CD4-positive, alpha-beta T cell treated with Interleukin-17A for 4 hours (primary cell): ENCODE measurements around the gene KRTAP19-6.
"Not testable (repeated sequence)": the region's sequence is repeated elsewhere in the genome, so short reads cannot be mapped to it uniquely, and the experiment has no call there.

Experiments
- DNase-seq: peaks from one replicate; pipeline ENCODE4 v3.0.0-alpha.2; 2020; ENCODE audit warnings: mixed read lengths

KRTAP19-6 gene, protein sequence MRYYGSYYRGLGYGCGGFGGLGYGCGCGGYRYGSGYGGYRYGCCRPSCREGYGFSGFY

GRCh38 chr21:30541764-30542163 lies at the start of gene KRTAP19-6:
TSS of gene KRTAP19-6 (minus strand) at chr21:30541864. CDS start at chr21:30541833, 31 bp downstream.
- no peak for DNase-seq

GRCh38 chr21:30590297-30590696 lies 48.6 kb upstream of the KRTAP19-6 start, which contains the start of gene KRTAP22-2:
TSS of gene KRTAP22-2 (minus strand) at chr21:30590397.
- DNase-seq = no peak

DNA sequence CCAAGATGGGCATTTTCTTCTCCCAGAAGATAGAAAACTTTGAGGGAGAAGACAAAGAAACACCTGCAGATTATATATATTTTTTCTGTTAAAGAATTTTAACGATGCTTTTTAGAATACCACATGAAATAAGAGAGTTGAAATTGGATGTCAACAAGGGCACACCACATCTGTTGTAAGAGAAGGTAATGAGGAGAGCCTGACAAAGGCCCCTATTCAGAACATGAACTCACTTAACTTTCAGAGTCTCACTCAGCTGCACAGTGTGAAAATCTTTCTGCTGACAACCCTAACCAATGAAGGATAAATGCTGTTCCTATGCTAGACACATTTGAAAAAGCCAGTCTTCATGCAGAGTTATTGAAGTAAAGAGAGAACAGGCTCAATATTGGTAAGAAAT lies 41.2 kb upstream of the KRTAP19-6 start:
- DNase-seq = no peak

DNA sequence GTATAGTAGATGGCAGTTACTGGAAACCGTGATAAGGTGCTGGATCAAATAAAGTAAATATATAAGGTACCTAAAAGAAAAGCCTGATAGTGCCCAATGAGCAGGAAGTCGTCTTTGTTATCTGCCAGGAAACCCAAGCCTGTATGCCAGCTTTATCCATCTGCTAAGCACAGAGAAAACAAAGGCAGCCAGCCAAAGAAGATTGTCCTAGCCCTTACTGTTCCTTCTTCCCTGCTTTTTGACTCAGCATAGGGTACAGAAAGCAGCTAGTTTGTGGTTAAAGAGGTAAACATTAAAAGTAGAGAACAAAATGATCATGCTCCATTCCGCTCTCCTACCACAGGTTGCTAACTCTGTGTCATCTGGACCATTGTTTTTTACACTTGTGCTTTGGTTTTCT lies 38.5 kb upstream of the KRTAP19-6 start:
- no peak for DNase-seq

GRCh38 chr21:30579346-30579745 lies 37.7 kb upstream of the KRTAP19-6 start:
- DNase-seq = no peak

- DNase-seq = no peak
Observed at GRCh38 chr21:30577766-30578165, 36.1 kb upstream of the KRTAP19-6 start.

GRCh38 chr21:30567617-30568016 lies 26.0 kb upstream of the KRTAP19-6 start:
- DNase-seq = no peak

- DNase-seq = no peak
Observed at GRCh38 chr21:30563630-30564029, 22.0 kb upstream of the KRTAP19-6 start.

DNA sequence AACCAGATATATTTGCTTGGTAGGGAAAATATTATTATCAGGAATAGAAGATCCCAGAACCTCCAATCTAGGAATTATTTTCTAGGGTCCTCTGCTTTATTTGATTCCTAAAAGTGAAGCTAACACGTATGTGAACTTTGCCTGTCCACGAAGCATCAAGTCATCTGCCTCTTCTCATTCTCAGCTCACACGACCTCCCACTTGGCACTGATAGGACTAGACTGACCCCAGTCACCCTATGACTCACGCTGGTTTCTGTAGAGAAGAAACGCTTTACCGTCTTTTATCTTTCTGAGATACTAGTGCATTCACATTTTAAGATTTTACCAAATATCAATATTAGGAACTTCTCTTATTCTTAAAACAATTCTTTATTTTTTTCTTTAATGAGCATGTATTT lies 21.4 kb upstream of the KRTAP19-6 start:
- no peak for DNase-seq

DNA sequence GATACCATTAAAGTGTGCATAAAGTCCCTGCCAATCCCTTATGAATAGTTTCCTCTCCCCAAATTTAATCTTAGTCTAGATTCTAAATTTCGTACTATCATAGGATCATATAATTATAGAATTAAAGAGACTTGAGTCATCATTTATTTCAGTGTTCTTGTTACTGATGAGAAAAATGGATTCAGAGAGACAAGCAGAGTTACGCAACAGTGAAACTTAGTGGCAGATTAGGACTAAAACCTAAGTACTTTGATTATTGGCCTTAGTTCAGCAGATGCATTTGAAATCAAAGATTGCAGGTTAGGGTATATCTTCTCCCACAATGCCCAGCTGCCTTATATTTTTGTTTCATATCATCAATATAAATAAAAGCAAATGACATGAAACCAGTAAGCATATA lies 20.3 kb upstream of the KRTAP19-6 start:
- DNase-seq = no peak

- no peak for DNase-seq
Observed at GRCh38 chr21:30561264-30561895, 19.7 kb upstream of the KRTAP19-6 start, which contains the start of gene KRTAP19-7. TSS of gene KRTAP19-7 (minus strand) at chr21:30561314. CDS start at chr21:30561289, 25 bp downstream.

DNA sequence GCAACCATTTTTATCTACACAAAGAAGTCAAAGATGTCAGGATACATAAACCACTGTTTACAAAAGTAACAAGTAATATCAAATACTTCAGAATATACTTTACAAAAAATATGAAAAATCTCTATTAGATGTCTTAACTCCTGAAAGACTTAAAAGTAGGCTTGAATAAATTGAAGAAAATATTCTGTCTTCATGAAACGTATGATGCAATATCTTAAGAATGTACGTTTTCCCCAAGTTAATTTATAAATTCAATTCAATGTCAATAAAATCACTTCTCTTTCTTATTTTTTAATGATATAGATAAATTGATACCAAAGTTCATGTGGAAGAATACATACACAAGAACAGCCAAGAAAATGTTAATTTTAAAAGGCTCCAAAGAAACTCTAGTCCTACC lies 13.4 kb upstream of the KRTAP19-6 start:
- no peak for DNase-seq

GRCh38 chr21:30552782-30553181 lies 11.1 kb upstream of the KRTAP19-6 start:
- no peak for DNase-seq

GRCh38 chr21:30518876-30519275 lies 22.8 kb downstream of the KRTAP19-6 start:
- no peak for DNase-seq

DNA sequence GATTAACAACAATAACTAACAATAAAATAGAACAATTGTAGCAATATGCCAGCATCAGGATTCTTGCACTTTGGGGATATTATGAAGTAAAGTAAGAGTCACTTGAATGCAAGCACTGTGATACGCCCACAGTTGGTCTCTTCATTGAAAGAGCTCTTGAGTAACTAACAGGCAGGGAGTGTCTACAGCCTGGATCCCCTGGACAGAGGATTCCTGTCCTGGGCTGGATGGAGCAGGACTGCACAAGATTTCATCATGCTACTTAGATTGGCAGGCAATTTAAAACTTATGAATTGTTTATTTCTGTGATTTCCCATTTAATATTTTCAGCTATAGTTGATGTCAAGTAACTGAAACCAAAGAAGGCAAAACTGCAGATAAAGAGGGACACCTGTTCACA lies 26.0 kb downstream of the KRTAP19-6 start:
- DNase-seq = no peak

- not testable (repeated sequence) for DNase-seq
Observed at GRCh38 chr21:30505621-30506205, 36.0 kb downstream of the KRTAP19-6 start.

DNA sequence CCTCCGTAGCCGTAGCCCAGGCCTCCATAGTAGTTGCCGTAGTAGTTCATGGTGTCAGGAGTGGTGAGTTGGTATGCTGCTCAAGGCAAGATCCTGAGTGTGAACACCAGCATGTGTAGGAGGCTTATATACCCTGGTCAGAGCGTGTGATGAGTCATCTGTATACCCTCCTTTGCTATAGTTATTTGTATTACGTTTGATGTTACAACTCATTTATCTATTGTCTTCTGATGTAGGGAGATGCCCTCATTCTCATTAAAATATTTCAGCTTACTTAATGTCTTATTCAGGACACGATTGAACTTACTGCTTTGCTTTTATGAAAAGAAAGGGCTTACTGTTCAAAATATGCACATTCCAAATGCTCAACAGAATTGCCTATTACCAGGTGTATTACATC lies 39.6 kb downstream of the KRTAP19-6 start, which contains the start of gene KRTAP19-5:
KRTAP19-5 (minus strand) TSS at position 101 of the 400 bp plus-strand sequence; CDS start at position 50, 51 bp downstream.
- DNase-seq = no peak

DNA sequence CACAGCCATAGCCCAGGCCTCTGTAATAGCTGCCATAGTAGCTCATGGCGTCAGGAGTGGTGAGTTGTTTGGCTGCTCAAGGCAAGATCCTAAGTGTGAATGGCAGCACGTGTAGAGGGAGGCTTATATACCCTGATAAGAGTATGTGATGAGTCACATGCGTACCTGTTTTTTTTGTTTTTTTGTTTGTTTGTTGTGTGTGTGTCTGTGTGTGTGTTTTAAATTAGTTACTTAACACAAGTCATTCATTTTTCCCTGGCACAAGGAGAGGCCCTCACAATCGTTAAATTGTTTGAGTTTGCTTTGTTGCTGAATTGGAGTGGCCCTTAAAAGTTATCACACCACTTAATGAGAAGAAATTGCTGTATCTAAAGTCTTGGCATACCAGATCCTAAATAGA lies 44.6 kb downstream of the KRTAP19-6 start, which contains the start of gene KRTAP19-4:
KRTAP19-4 (minus strand) TSS at position 101 of the 400 bp plus-strand sequence; CDS start at position 46, 55 bp downstream.
- no peak for DNase-seq

DNA sequence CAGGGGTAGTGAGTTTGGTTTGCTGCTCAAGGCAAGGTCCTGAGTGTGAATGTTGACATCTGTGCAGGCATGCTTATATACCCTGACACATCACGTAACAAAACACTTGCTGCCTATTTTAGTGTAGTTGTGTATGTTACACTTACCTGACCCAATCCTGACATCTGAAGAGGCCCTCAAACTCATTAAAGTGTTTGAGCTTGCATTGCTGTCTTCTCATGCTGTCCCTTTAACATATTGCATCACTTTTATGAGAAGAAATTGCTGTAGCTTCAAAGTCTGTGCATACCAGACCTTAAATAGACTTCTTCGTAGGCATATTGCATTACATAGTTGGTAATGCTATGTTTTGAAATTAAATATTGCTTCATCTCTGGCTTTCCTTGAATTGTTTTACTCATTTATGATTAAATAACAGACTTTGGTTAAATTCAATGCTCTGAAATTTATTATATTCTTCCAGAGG lies 49.7 kb downstream of the KRTAP19-6 start, which contains the start of gene KRTAP19-3:
KRTAP19-3 (minus strand) TSS at position 51 of the 466 bp plus-strand sequence. CDS start 56 bp downstream, outside the sequence.
- no peak for DNase-seq
